GM06990 (cell line): Measurements from ENCODE around the gene ARHGEF1.

Source experiments
- DNase-seq: peaks from one replicate; pipeline ENCODE4 v3.0.0-alpha.2; 2011; ENCODE audit not compliant: insufficient read length; ENCODE audit errors: extremely low read depth
- H3K27me3 ChIP-seq: replicated peaks from 2 replicates; pipeline ENCODE4 v1.6.0; 2011; ENCODE audit warnings: low read length; ENCODE audit not compliant: control insufficient read depth, insufficient read depth
- H3K36me3 ChIP-seq: 2 replicates; pipeline ENCODE4 v1.5.1; 2011; ENCODE audit warnings: low read length; ENCODE audit not compliant: control insufficient read depth, insufficient read depth
- H3K4me3 ChIP-seq: replicated peaks from 2 replicates; pipeline ENCODE4 v1.5.1; 2011; ENCODE audit warnings: low read depth, mild to moderate bottlenecking, control low read depth, low read length
- TF ChIP-seq, protein P1 (sequence below): IDR thresholded peaks from 2 replicates; pipeline ENCODE4 v1.5.1; 2011; ENCODE audit warnings: low read length, control low read depth, mild to moderate bottlenecking, inconsistent platforms; ENCODE audit not compliant: insufficient read depth, poor library complexity, severe bottlenecking

ARHGEF1 gene

DNA sequence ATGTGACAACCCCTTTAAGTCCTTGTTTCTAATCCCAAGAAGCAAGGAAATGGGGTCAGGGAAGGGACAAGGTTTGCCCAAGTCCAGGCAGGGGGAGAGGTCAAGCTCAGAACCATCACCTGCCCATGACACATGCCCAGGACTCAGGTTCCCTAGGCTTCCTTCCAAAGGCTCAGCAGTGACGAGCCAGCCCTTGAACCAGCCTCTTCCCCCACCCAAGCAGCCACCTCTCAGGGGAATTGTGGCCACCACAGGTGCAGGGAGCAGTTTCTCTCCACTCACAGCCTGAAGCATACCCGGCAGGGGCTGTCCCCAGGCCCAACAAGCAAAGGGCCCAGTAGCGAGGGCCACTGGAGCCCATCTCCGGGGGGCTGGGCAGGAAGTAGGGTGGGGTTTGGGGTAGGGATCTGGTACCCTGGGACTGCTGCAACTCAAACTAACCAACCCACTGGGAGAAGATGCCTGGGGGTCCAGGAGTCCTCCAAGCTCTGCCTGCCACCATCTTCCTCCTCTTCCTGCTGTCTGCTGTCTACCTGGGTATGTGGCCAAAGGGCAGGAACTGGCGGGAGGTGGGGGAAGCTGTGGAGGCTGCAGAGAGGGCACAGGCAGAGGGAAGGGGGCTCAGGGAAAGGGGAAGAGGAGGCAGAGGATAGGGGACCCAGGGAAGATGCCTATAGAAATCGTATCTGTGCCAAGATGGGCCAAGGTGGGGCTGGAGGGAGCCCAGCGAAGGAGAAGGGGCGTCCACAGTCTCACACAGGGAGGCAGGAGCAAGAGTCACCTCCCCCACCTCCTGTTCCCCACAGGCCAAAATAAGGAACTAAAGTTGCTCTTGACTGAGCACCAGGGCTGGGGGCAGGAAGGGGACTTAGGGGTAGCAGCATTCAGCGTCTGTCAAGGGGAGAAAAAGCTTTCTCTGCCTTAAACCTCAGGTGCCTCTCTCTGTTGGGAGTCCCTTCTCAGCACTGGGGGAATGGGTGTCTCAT, 5.8 kb upstream of the ARHGEF1 start, which contains the start of gene CD79A:
CD79A (plus strand) TSS at position 433 of the 986 bp plus-strand sequence; CDS start at position 459, 26 bp downstream.
- Histone ChIP-seq H3K4me3 (peak within 1 kb of the TSS; percentile 78), H3K27me3 (no peaks in the 10 kb centered on the region), H3K36me3 (peaks cover 13% of the 10 kb centered on the region)
- DNase-seq, result peak; percentile 87
- TF ChIP-seq, protein P1, sequence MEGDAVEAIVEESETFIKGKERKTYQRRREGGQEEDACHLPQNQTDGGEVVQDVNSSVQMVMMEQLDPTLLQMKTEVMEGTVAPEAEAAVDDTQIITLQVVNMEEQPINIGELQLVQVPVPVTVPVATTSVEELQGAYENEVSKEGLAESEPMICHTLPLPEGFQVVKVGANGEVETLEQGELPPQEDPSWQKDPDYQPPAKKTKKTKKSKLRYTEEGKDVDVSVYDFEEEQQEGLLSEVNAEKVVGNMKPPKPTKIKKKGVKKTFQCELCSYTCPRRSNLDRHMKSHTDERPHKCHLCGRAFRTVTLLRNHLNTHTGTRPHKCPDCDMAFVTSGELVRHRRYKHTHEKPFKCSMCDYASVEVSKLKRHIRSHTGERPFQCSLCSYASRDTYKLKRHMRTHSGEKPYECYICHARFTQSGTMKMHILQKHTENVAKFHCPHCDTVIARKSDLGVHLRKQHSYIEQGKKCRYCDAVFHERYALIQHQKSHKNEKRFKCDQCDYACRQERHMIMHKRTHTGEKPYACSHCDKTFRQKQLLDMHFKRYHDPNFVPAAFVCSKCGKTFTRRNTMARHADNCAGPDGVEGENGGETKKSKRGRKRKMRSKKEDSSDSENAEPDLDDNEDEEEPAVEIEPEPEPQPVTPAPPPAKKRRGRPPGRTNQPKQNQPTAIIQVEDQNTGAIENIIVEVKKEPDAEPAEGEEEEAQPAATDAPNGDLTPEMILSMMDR, result no peak

DNA sequence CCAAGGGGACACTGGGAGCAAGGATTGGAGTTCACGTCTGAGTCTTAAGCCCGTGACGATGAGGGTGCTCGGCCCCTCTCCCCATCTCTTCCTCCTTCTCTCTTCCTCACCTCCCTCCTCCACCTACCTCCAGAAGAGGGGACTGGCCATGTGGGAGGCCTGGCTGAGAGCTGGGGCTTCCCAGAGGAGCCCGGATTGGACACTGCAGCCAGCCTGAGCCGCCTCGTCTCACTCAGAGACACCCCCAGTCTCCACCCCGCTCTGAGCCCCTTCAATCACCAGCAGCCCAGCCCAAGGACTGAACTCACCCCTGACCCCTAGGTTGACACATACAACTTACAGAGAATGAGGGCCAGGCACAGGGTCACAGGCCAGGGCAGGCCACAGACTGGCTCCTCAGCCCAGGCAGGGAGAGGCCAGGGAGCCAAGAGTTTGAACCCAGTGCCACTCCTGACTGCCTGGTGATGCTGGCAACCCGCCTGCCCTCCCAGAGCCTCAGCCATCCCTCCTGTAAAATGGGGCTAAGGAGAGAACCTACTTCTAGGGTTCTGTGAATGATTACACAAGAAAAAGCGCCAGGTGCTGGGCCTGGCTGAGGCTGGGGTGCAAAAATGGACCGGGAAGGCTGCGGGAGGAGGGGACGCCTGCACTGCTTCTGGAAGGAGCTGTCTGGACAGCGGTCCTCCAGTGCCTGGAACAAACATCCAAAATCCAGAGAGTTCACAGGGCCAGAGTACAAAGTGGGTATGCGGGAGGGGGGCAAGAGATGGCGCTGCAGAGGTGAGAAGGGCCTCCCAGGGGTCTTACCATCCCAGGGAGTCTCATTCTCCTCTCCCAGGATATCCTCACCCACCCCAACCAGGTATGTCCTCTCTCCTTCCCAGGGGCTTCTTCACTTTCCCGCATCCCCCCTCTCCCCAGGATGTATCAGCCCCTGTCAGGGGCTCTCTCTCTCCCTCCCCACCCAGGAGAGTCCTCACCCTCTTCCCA, 4.8 kb upstream of the ARHGEF1 start:
- peak; percentile 68 for DNase-seq
- TF ChIP-seq, protein P1, result no peak
- Histone ChIP-seq H3K4me3 (peak overlapping the region; percentile 78), H3K36me3 (peaks cover 13% of the 10 kb centered on the region), H3K27me3 (no peaks in the 10 kb centered on the region)

GRCh38 chr19:41879080-41879479, 3.9 kb upstream of the ARHGEF1 start:
- Histone ChIP-seq H3K27me3 (no peaks in the 10 kb centered on the region), H3K4me3 (peak overlapping the region; percentile 78), H3K36me3 (peaks cover 13% of the 10 kb centered on the region)
- no peak for DNase-seq
- TF ChIP-seq, protein P1, result no peak

- TF ChIP-seq, protein P1, result no peak
- Histone ChIP-seq H3K36me3 (peaks cover 13% of the 10 kb centered on the region), H3K27me3 (no peaks in the 10 kb centered on the region), H3K4me3 (0 out of 2 replicates have a peak overlapping the region, but pooled peaks have one; percentile 12)
- DNase-seq, result no peak
Observed at GRCh38 chr19:41879670-41880328, 3.2 kb upstream of the ARHGEF1 start.

GRCh38 chr19:41880329-41880708, 2.7 kb upstream of the ARHGEF1 start:
- no peak for DNase-seq
- H3K4me3 ChIP-seq, result no peak overlapping the region
- peaks cover 13% of the 10 kb centered on the region for H3K36me3 ChIP-seq
- TF ChIP-seq, protein P1, result no peak
- no peaks in the 10 kb centered on the region for H3K27me3 ChIP-seq
